Body of pancreas (tissue), 4 donors: ENCODE results near the gene SAPCD1. TPM values are rescaled to one million over a fixed set of nuclear protein-coding genes. Genes with fewer than 3 reads are reported as not detected.

Source experiments
- ATAC-seq: fragments of 150-250 bp; one replicate; pipeline ENCODE4 v1.9.1; 2016
- DNase-seq, 4 donors: peaks; one replicate each; pipeline ENCODE4 v3.0.0-alpha.2; 2019
- H3K27ac ChIP-seq, 4 donors: fragments of 200-600 bp; sonication (generic); 1 replicate in 3 of 4; 2 replicates in 1 of 4; pipeline versions ENCODE4 v1.5.1 to v1.6.1; 2016 to 2019; ENCODE audit warnings: mild to moderate bottlenecking in 1 of 4, mixed read lengths in 1 of 4, moderate library complexity in 1 of 4
- H3K27me3 ChIP-seq, 2 donors: fragments of 200-600 bp; sonication (generic); one replicate each; pipeline ENCODE4 v1.6.0; 2016; ENCODE audit warnings: mild to moderate bottlenecking in 1 of 2
- H3K36me3 ChIP-seq, 2 donors: fragments of 200-600 bp; sonication (generic); replicated peaks in 1 of 2; 2 replicates each; pipeline ENCODE4 v1.5.1; 2016; ENCODE audit warnings: low read depth in 2 of 2; ENCODE audit not compliant: insufficient read depth in 1 of 2
- H3K4me1 ChIP-seq: fragments of 200-600 bp; sonication (generic); one replicate; pipeline ENCODE4 v1.6.0; 2016
- H3K4me3 ChIP-seq, 2 donors: fragments of 200-600 bp; sonication (generic); 1 replicate in 1 of 2; 2 replicates in 1 of 2; pipeline ENCODE4 v1.5.1; 2016 to 2019
- H3K9me3 ChIP-seq, 3 donors: fragments of 200-600 bp; sonication (generic); 1 replicate in 2 of 3; 2 replicates in 1 of 3; pipeline ENCODE4 v1.5.1; 2016
- CTCF ChIP-seq, 7 experiments: fragments of 450-650 bp in 4 of 7; fragments of 200-600 bp in 3 of 7; sonication (generic) in 3 of 7; IDR thresholded peaks; one replicate each; pipeline ENCODE4 v1.5.1; 2016 to 2019; ENCODE audit warnings: antibody characterized with exemption in 7 of 7
- POLR2A ChIP-seq, 3 donors: fragments of 450-650 bp; IDR thresholded peaks; one replicate each; pipeline ENCODE4 v1.6.1; 2016; ENCODE audit warnings: antibody characterized with exemption in 3 of 3, mild to moderate bottlenecking in 2 of 3
- WGBS, 2 donors: methylation state at CpG; one replicate each; pipeline ENCODE4 v1.1.5; 2017; 5-methylcytosine and 5-hydroxymethylcytosine counted together
- intact Hi-C: fragments of 100-400 bp; cut with DNase I; formaldehyde crosslinking; loops from one replicate; pipeline ENCODE4 v1.15.1; 2023
- total RNA-seq, 2 donors: library from RNA; depleted of rRNA; stranded (reverse); fragments of >200 nt; gene quantifications; one replicate each; pipeline ENCODE4 v1.1.0, GENCODE V29; 2016

Gene SAPCD1
- total RNA-seq, 2 donors from 2014 or later: 2.0 to 2.6 TPM

- peaks cover 27% of the 10 kb centered on the region for H3K4me1 ChIP-seq
- WGBS, 2 donors: 75 to 82% methylated on average over 12 of the region's 12 CpGs
- DNase-seq: peak in 1 of 4 donors; percentile 25
- no peaks in the 10 kb centered on the region for H3K27me3 ChIP-seq
- no peaks in the 10 kb centered on the region for H3K9me3 ChIP-seq
- ATAC-seq: no peak
- no peak for TF ChIP-seq POLR2A (IDR thresholded peaks at IDR 0.05)
- TF ChIP-seq CTCF (IDR thresholded peaks at IDR 0.05): no peak
- H3K27ac ChIP-seq: no peak overlapping the region
- intact Hi-C loops: no loop called here
- no peaks in the 10 kb centered on the region for H3K36me3 ChIP-seq
- no peak overlapping the region for H3K4me3 ChIP-seq
Measured at GRCh38 chr6:31725502-31726350, 36.7 kb upstream of the SAPCD1 start.

GRCh38 chr6:31727034-31727716, 35.3 kb upstream of the SAPCD1 start:
- DNase-seq (peak in 1 of 4 donors; percentile 53), ATAC-seq (no peak)
- no peaks in the 10 kb centered on the region for H3K27me3 ChIP-seq
- H3K9me3 ChIP-seq: no peaks in the 10 kb centered on the region
- TF ChIP-seq POLR2A (IDR thresholded peaks at IDR 0.05) (no peak), CTCF (IDR thresholded peaks at IDR 0.05) (no peak)
- intact Hi-C loops: no loop called here
- H3K4me1 ChIP-seq: peaks cover 27% of the 10 kb centered on the region
- H3K27ac ChIP-seq: peak overlapping the region in 1 of 4 donors; percentile 93
- 64 to 85% methylated on average over 7 of the region's 7 CpGs for WGBS, 2 donors
- peaks cover 2 to 8% of the 10 kb centered on the region in 2 donors for H3K36me3 ChIP-seq
- H3K4me3 ChIP-seq: no peak overlapping the region

- Histone ChIP-seq H3K4me3 (no peak overlapping the region), H3K27me3 (no peaks in the 10 kb centered on the region), H3K4me1 (peaks cover 27% of the 10 kb centered on the region), H3K9me3 (no peaks in the 10 kb centered on the region), H3K27ac (peak overlapping the region in 3 of 4 donors; percentile 79 to 93 (median 87)), H3K36me3 (peaks cover 9 to 12% of the 10 kb centered on the region in 2 donors)
- ATAC-seq: no peak
- TF ChIP-seq CTCF (IDR thresholded peaks at IDR 0.05): no peak
- no peak for TF ChIP-seq POLR2A (IDR thresholded peaks at IDR 0.05)
- 71% methylated on average over 33 to 41 of the region's 41 CpGs for WGBS, 2 donors
- intact Hi-C loops: no loop called here
- no peak for DNase-seq
Measured at GRCh38 chr6:31727717-31728671, 34.5 kb upstream of the SAPCD1 start.

- H3K27me3 ChIP-seq: no peaks in the 10 kb centered on the region
- TF ChIP-seq CTCF (IDR thresholded peaks at IDR 0.05): peak in 3 of 7 experiments; percentile 40 to 78 (median 48)
- no peak for TF ChIP-seq POLR2A (IDR thresholded peaks at IDR 0.05)
- 15 to 20% methylated on average over 36 of the region's 36 CpGs for WGBS, 2 donors
- no peaks in the 10 kb centered on the region for H3K9me3 ChIP-seq
- peak within 1 kb of the TSS; percentile 62 to 75 for H3K4me3 ChIP-seq
- peak within 1 kb of the TSS; percentile 71 to 93 (median 83) for H3K27ac ChIP-seq
- DNase-seq (no peak), ATAC-seq (peak; percentile 43)
- peaks cover 30% of the 10 kb centered on the region for H3K4me1 ChIP-seq
- H3K36me3 ChIP-seq: peaks cover 9 to 14% of the 10 kb centered on the region in 2 donors
- intact Hi-C loops: no loop called here
Measured at GRCh38 chr6:31728767-31729514, 33.5 kb upstream of the SAPCD1 start, which contains the start of gene DDAH2. Gene DDAH2, minus strand, starts transcription at chr6:31729299. Its CDS starts 138 bp downstream, at chr6:31729161.
